ENCODE results near the gene CPSF3.

DNA sequence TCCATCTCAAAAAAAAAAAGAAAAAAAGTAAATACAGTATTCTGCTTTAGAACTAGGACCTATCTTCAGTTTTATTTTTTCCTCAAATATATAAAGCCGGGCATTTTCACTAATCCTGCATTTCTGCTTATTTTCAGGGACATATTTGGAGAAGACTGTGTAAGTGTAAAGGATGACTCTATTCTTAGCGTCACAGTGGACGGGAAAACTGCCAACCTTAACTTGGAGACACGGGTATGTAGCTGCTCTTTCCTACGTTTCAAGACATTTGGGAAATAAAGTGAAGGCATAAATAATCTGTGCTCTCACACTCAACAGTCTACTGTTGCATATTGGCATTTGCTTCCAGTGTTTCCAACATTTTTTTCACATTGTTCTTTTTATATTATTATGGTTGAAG lies 47.8 kb downstream of the CPSF3 start:
- TF ChIP-seq, protein P1, sequence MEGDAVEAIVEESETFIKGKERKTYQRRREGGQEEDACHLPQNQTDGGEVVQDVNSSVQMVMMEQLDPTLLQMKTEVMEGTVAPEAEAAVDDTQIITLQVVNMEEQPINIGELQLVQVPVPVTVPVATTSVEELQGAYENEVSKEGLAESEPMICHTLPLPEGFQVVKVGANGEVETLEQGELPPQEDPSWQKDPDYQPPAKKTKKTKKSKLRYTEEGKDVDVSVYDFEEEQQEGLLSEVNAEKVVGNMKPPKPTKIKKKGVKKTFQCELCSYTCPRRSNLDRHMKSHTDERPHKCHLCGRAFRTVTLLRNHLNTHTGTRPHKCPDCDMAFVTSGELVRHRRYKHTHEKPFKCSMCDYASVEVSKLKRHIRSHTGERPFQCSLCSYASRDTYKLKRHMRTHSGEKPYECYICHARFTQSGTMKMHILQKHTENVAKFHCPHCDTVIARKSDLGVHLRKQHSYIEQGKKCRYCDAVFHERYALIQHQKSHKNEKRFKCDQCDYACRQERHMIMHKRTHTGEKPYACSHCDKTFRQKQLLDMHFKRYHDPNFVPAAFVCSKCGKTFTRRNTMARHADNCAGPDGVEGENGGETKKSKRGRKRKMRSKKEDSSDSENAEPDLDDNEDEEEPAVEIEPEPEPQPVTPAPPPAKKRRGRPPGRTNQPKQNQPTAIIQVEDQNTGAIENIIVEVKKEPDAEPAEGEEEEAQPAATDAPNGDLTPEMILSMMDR (IDR thresholded peaks at IDR 0.05), result no peak
- TF ChIP-seq POLR2A (IDR thresholded peaks at IDR 0.05), result no peak

All from vagina (tissue), 2 donors.